Fibroblast of mammary gland (primary cell): ENCODE results near the gene TMEM50A.
A peak's percentile ranks its signal among the peaks of the same experiment; 100 is the strongest.
"Not testable (repeated sequence)": the region's sequence is repeated elsewhere in the genome, so short reads cannot be mapped to it uniquely, and the experiment has no call there.

ENCODE experiments used
- DNase-seq: peaks from one replicate; pipeline ENCODE4 v3.0.0-alpha.2; 2010; ENCODE audit warnings: low read depth
- H3K4me3 ChIP-seq: 2 replicates; pipeline ENCODE4 v1.5.1; 2011; ENCODE audit warnings: low read depth, mild to moderate bottlenecking, low read length, moderate library complexity; ENCODE audit not compliant: control insufficient read depth
- TF ChIP-seq, protein P1 (sequence below): conservative IDR thresholded peaks from 2 replicates; pipeline ENCODE4 v1.5.1; 2011; ENCODE audit warnings: low read depth, low read length, inconsistent platforms; ENCODE audit not compliant: control insufficient read depth, insufficient read depth

Gene TMEM50A

DNA sequence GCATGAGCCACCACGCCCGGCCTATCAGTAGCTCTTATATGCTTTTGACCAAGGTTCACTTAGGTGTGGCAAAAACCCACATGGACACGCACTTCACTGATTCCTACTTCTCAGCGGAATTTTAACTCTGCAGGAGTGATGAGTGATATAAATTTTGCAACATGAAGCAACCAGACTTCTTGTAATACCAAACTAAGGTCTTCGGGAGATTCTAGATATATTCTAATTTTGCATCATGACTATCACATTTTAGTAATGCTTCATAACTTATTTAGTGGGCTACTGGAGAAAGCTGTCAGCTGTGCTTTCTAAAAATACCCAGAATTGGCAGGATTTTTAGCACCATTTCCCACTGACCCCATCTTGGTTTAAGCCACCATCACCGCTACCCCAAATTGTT, 54.7 kb downstream of the TMEM50A start:
- no peak for DNase-seq
- H3K4me3 ChIP-seq: no peak overlapping the region
- TF ChIP-seq, protein P1, sequence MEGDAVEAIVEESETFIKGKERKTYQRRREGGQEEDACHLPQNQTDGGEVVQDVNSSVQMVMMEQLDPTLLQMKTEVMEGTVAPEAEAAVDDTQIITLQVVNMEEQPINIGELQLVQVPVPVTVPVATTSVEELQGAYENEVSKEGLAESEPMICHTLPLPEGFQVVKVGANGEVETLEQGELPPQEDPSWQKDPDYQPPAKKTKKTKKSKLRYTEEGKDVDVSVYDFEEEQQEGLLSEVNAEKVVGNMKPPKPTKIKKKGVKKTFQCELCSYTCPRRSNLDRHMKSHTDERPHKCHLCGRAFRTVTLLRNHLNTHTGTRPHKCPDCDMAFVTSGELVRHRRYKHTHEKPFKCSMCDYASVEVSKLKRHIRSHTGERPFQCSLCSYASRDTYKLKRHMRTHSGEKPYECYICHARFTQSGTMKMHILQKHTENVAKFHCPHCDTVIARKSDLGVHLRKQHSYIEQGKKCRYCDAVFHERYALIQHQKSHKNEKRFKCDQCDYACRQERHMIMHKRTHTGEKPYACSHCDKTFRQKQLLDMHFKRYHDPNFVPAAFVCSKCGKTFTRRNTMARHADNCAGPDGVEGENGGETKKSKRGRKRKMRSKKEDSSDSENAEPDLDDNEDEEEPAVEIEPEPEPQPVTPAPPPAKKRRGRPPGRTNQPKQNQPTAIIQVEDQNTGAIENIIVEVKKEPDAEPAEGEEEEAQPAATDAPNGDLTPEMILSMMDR: no peak

DNA sequence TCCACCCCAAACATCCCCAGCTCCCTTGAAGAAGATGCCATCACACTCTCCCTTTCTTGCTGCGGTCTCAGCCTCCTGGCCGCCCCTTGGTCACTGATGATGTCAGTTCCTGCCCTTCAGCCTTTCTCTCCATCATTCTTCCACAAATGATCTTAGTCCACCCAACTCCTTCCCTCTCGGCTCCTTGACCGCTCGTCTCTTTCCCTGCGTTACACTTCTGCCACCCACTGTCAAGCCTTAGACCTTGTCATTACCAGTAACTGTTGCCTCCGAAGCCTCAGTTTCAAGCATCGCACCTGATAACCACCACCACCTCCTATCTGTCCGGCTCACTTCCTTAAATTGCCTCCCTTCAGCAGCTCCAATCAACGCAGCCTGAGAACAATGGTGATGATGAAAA, 59.4 kb downstream of the TMEM50A start:
- peak; percentile 38 for DNase-seq
- not testable (repeated sequence) for H3K4me3 ChIP-seq

DNA sequence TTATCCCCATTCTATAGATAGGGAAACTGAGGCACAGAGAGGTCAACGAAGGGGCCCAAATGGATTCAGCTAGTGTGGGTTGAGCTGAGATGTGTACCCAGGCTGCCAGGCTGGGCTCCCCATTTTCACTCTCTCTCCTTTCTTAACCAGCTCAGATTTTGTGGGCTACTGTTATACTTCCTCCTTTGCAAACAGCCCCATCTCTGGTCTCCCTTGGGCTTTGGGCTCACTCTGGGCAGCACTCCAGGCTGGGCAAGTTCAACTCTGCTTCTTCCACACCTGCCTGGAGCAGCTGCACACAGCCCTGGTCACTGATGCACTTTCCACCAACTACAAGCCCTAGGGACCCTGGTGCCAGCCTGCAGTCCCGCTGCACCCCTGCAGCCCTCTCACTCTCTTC, 59.9 kb downstream of the TMEM50A start:
- DNase-seq, H3K4me3 ChIP-seq: not testable (repeated sequence)

DNA sequence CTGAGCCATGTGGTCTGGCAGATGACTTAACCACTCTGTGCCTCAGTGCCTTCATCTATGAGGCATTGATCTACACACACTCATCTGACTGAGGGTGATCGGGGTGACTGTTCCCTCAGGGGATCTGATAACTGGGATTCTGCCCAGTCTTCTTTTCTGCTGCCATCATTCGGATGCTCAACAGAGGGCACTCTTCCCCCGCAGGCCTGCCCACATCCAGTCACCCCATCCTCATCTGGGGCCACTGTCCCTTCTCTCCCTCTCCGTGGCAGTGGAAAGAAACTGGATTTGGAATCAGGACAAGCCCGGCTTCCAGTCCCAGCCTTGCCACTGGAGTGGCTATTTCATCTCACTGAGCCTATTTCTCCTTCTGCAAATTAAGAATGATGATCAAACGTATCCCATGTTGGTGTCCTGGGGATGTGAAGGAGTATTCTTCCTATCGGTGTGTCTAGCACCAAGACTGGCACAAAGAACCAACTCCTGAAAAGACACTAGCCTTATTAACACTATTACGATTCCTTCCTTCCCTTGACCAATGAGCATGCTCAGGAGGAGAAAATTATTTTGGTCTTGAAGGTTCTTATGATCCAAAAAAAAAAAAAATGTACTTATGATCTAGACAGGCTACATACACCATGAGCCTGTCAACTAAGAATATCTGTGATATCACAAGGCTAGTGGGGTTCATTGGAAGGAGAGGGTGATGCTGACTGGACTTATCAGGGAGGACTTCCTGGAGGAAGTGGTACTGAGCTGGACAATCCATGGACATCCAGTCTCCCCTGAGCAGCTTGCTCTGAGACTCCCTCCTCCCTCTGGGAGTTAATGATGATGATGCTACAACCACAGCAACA, 65.0 kb downstream of the TMEM50A start:
- TF ChIP-seq, protein P1: peak; percentile 1
- DNase-seq, H3K4me3 ChIP-seq: not testable (repeated sequence)

DNA sequence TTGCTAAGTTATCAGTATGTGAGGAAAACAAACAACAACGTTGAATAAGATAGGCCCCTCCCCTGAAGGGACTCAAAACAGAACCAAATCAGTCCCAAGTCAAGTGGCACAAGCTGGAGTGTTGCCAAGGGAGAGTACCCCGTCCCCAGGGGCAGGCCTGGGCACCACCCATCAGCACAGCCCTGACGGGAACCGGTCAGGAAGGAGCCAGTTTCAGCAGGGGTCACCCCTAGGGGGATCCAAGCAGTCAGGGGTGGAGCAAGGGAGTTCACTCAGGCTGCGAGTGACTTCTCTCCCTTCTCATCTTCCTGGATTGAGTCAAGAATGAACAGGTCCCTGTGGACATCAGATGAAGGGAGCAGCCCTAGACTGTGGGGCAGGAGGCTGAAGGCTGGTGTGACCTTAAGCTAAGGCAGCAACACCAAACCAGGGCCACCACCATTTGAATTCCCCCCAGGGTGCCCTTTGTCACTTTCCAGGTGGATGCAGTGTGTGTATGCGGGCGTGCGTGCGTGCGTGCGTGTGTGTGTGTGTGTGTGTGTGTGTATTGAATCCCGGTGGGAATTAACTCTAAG, 67.7 kb downstream of the TMEM50A start:
- not testable (repeated sequence) for DNase-seq

DNA sequence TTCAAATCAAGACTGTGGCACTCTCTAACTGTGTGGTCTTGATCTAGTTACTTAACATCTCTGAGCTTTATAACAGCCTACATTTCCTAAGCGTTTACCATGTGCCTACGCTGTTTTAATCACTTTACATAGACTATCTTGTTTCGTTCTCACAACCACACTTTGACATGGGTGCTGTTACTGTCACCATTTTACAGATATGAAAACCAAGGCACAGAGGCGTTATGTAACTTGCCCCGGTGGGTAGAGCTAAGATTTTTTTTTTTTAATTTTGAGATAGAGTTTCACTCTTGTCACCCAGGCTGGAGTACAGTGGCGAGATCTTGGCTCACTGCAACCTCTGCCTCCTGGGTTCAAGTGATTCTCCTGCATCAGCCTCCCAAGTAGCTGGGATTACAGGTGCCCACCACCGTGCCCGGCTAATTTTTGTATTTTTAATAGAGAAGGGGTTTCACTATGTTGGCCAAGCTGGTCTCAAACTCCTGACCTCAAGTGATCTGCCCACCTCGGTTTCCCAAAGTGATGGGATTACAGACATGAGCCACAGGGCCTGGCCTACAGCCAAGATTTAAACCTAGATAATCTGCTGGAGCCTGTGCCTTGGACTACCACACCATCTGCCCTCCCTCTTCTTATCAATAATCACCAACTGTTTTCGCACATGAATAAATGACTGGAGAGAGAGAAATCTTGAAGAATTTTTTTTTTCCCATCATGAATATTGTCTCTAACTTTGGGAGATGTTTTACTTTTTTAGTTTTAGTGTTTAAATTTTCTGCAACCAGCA, 71.7 kb downstream of the TMEM50A start:
- H3K4me3 ChIP-seq, DNase-seq: not testable (repeated sequence)

More for the DNA sequence above, 67.7 kb downstream of the TMEM50A start:
- not testable (repeated sequence) for H3K4me3 ChIP-seq
